Kidney epithelial cell (primary cell): ENCODE data around the gene ESR1. TPM values are rescaled to one million over a fixed set of nuclear protein-coding genes. Genes with fewer than 3 reads are reported as not detected.

Source experiments
- DNase-seq: peaks from one replicate; pipeline ENCODE4 v3.0.0-alpha.2; 2010; ENCODE audit warnings: low read depth
- H3K27me3 ChIP-seq: 2 replicates; pipeline ENCODE4 v1.6.0; 2011; ENCODE audit warnings: low read length; ENCODE audit not compliant: control insufficient read depth, insufficient read depth
- H3K36me3 ChIP-seq: 2 replicates; pipeline ENCODE4 v1.5.1; 2011; ENCODE audit warnings: low read length; ENCODE audit not compliant: control insufficient read depth, insufficient read depth
- H3K4me3 ChIP-seq: 2 replicates; pipeline ENCODE4 v1.5.1; 2011; ENCODE audit warnings: low read depth, mild to moderate bottlenecking, control low read depth, low read length
- total RNA-seq: library from RNA; depleted of rRNA; stranded (reverse); fragments of >200 nt; gene quantifications from 2 replicates; pipeline ENCODE4 v1.2.3, GENCODE V29; 2015
- TF ChIP-seq, protein P1 (sequence below): IDR thresholded peaks from 2 replicates; pipeline ENCODE4 v1.5.1; 2011; ENCODE audit warnings: mild to moderate bottlenecking, moderate library complexity, low read length, control low read depth, inconsistent platforms; ENCODE audit not compliant: insufficient read depth, poor library complexity, severe bottlenecking

ESR1 gene
- total RNA-seq, 1 donor from 2014 or later, result not detected

DNA sequence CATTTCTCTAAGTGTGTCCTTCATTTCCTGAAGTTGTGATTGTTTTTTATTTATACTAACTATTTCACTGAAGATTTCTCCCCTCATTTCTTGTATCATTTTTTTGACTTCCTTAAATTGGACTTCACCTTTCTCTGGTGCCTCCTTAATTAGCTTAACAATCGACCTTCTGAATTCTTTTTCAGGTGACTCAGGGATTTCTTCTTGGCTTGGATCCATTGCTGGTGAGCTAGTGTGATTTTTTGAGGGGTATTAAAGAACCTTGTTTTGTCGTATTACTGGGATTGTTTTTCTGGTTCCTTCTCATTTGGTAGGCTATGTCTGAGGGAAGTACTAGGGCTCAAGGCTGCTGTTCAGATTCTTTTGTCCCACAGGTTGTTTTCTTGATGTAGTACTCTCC lies 92.8 kb downstream of the ESR1 start:
- TF ChIP-seq, protein P1, sequence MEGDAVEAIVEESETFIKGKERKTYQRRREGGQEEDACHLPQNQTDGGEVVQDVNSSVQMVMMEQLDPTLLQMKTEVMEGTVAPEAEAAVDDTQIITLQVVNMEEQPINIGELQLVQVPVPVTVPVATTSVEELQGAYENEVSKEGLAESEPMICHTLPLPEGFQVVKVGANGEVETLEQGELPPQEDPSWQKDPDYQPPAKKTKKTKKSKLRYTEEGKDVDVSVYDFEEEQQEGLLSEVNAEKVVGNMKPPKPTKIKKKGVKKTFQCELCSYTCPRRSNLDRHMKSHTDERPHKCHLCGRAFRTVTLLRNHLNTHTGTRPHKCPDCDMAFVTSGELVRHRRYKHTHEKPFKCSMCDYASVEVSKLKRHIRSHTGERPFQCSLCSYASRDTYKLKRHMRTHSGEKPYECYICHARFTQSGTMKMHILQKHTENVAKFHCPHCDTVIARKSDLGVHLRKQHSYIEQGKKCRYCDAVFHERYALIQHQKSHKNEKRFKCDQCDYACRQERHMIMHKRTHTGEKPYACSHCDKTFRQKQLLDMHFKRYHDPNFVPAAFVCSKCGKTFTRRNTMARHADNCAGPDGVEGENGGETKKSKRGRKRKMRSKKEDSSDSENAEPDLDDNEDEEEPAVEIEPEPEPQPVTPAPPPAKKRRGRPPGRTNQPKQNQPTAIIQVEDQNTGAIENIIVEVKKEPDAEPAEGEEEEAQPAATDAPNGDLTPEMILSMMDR, result no peak
- DNase-seq, result no peak
- Histone ChIP-seq H3K4me3 (no peak overlapping the region), H3K36me3 (no peaks in the 10 kb centered on the region), H3K27me3 (no peaks in the 10 kb centered on the region)

DNA sequence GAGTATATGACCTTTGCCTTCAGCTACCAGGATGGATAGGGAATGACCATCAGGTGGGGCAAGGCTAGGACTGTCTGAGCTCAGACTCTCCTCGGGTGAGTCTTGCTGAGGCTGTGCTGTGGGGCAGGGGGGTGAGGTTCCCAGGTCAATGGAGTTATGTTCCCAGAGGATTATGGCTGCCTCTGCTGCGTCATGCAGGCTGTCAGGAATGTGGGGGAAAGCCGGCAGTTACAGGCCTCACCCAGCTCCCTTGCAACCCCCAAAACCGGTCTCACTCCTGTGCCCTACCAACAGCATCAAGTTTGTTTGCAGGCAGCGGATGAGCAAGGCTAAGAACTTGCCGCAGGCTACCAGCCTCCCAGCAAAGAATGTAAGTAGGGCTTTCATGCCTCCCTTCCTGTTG lies 93.5 kb downstream of the ESR1 start:
- H3K36me3 ChIP-seq, result no peaks in the 10 kb centered on the region
- no peaks in the 10 kb centered on the region for H3K27me3 ChIP-seq
- TF ChIP-seq, protein P1, result no peak
- no peak for DNase-seq
- no peak overlapping the region for H3K4me3 ChIP-seq

DNA sequence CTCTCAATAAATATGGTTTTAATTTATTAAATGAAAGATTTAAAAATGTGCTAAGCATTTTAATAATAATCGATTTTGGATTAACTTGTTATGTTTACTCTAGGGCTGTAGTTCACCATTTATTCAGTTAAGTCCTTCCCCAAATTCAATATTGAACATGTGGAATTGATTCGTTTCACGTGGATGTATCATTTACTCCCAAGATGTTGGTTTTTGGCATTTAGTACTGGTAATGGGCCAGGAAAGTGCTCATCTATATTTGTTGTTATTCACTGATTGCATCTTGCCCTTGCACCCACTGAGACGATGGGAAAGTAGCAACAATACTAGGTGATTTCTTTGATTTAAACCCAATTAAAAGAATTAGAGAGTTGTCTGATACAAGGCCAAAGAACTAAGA lies 97.1 kb downstream of the ESR1 start:
- Histone ChIP-seq H3K4me3 (no peak overlapping the region), H3K36me3 (no peaks in the 10 kb centered on the region), H3K27me3 (no peaks in the 10 kb centered on the region)
- TF ChIP-seq, protein P1, result no peak
- DNase-seq, result no peak

DNA sequence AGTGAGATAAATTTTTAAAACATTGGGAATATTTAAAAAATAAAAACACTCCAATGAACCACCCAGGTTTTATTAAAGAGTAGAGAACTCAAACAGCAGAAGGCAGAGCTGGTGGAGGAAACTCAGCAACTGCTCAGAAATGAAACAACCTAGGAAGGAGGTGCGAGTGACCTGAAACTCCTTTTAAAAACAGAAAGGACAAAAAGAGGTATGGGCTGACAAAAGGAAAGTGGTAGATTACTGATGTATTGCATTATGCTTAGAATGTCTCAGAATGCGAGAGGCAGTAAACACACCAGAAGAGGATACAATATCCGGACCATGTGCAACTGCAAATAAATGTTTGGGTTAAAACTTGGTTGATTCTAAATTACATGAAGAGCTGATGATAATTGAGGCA lies 97.6 kb downstream of the ESR1 start:
- DNase-seq, result no peak
- TF ChIP-seq, protein P1, result no peak
- Histone ChIP-seq H3K36me3 (no peaks in the 10 kb centered on the region), H3K4me3 (no peak overlapping the region), H3K27me3 (no peaks in the 10 kb centered on the region)

DNA sequence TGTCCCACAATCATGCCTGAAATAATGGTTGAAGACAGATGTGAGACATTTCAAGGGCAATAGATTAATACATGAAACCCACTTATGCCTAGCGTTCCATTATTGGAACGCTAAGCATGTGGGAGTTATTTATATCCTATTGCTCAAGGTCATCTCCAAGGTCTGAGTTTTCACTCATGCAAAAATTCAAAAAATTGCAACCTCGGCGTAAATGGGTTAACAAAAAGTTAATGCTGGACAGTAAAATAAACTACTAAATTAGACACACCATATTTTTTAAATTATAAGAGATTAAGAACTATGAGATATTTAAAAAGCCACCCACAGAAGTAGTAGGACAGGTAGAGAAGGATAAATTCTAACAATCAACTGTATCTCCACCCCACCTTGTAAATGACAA lies 98.4 kb downstream of the ESR1 start:
- DNase-seq, result no peak
- Histone ChIP-seq H3K4me3 (no peak overlapping the region), H3K27me3 (no peaks in the 10 kb centered on the region), H3K36me3 (no peaks in the 10 kb centered on the region)
- TF ChIP-seq, protein P1, result no peak

DNA sequence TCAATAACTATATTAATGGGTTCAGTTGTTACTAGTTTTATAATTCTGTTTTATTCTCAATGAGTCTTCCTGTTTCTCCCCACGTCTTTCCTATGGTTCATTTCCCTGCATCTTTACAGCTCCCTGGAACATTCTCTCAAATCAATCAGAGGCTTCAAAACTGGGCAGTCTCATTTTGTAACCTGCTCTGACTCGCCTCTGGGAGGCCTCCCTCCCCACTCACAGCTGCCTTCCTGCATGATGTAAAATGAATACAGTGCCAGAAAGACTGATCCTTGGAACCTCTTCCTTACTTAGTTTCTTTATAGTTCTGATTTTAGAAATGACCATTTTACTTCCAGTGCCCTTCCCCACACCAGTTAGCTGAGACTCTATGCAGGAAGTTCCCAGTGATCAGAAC lies 103.9 kb downstream of the ESR1 start:
- TF ChIP-seq, protein P1, result no peak
- no peak for DNase-seq
- H3K36me3 ChIP-seq, result no peaks in the 10 kb centered on the region
- H3K4me3 ChIP-seq, result no peak overlapping the region
- no peaks in the 10 kb centered on the region for H3K27me3 ChIP-seq
